ENCODE results near the gene CTSO.

CTSO gene

GRCh38 chr4:155921597-155921996, 32.1 kb downstream of the CTSO start:
- Histone ChIP-seq H3K36me3 (ENCODE audit: control insufficient read depth in 1 of 2, insufficient read depth in 2 of 2, low read depth in 1 of 2, low read length in 2 of 2) (peaks cover 0 to 10% of the 10 kb centered on the region in 2 experiments), H3K4me3 (ENCODE audit: insufficient read depth in 1 of 2, low read depth in 1 of 2, low read length in 2 of 2) (no peak overlapping the region), H4K8ac (ENCODE audit: low read length) (no peak overlapping the region), H3K4me1 (ENCODE audit: control insufficient read depth, insufficient read depth, low read depth, low read length) (no peaks in the 10 kb centered on the region), H3K4me2 (ENCODE audit: low read length, poor library complexity, severe bottlenecking) (no peak overlapping the region), H3K18ac (ENCODE audit: low read depth in 1 of 2, low read length in 2 of 2) (no peak overlapping the region), H2BK120ac (ENCODE audit: low read depth, low read length) (no peak overlapping the region), H3K9me3 (ENCODE audit: control insufficient read depth, low read length) (no peaks in the 10 kb centered on the region), H3K27ac (ENCODE audit: low read length, poor library complexity, severe bottlenecking) (no peak overlapping the region), H2BK5ac (ENCODE audit: low read depth, low read length, poor library complexity, severe bottlenecking) (no peak overlapping the region), H3K9ac (ENCODE audit: low read length) (no peak overlapping the region), H2BK15ac (ENCODE audit: low read depth, poor library complexity, severe bottlenecking) (no peak overlapping the region), H2AFZ (ENCODE audit: low read depth, low read length) (no peak overlapping the region), H3K4ac (ENCODE audit: low read depth in 1 of 2, low read length in 2 of 2) (no peak overlapping the region), H2BK12ac (ENCODE audit: low read length in 2 of 2) (no peak overlapping the region), H2AK5ac (ENCODE audit: low read length, severe bottlenecking) (no peak overlapping the region), H4K91ac (ENCODE audit: low read length) (no peak overlapping the region), H3K23ac (ENCODE audit: low read length in 2 of 2) (no peak overlapping the region), H3K27me3 (ENCODE audit: control insufficient read depth in 1 of 2, insufficient read depth in 1 of 2, low read length in 2 of 2) (no peaks in the 10 kb centered on the region), H3K79me1 (replicated peaks; ENCODE audit: low read length, poor library complexity, severe bottlenecking) (no peaks in the 10 kb centered on the region), H3K14ac (ENCODE audit: low read length in 2 of 2) (no peak overlapping the region)
- DNase-seq: no peak
- WGBS: 93% methylated on average over 1 of the region's 1 CpG

- Histone ChIP-seq H3K9ac (ENCODE audit: low read length) (no peak overlapping the region), H2BK12ac (ENCODE audit: low read length in 2 of 2) (no peak overlapping the region), H3K23ac (ENCODE audit: low read length in 2 of 2) (no peak overlapping the region), H3K4me2 (ENCODE audit: low read length, poor library complexity, severe bottlenecking) (no peak overlapping the region), H3K14ac (ENCODE audit: low read length in 2 of 2) (no peak overlapping the region), H2AFZ (ENCODE audit: low read depth, low read length) (no peak overlapping the region), H3K36me3 (ENCODE audit: control insufficient read depth in 1 of 2, insufficient read depth in 2 of 2, low read depth in 1 of 2, low read length in 2 of 2) (no peaks in the 10 kb centered on the region), H3K4me3 (ENCODE audit: insufficient read depth in 1 of 2, low read depth in 1 of 2, low read length in 2 of 2) (no peak overlapping the region), H3K9me3 (ENCODE audit: control insufficient read depth, low read length) (no peaks in the 10 kb centered on the region), H2BK15ac (ENCODE audit: low read depth, poor library complexity, severe bottlenecking) (no peak overlapping the region), H3K4me1 (ENCODE audit: control insufficient read depth, insufficient read depth, low read depth, low read length) (no peaks in the 10 kb centered on the region), H3K27ac (ENCODE audit: low read length, poor library complexity, severe bottlenecking) (no peak overlapping the region), H3K79me1 (replicated peaks; ENCODE audit: low read length, poor library complexity, severe bottlenecking) (no peaks in the 10 kb centered on the region), H2BK5ac (ENCODE audit: low read depth, low read length, poor library complexity, severe bottlenecking) (no peak overlapping the region), H4K8ac (ENCODE audit: low read length) (no peak overlapping the region), H3K18ac (ENCODE audit: low read depth in 1 of 2, low read length in 2 of 2) (no peak overlapping the region), H2AK5ac (ENCODE audit: low read length, severe bottlenecking) (no peak overlapping the region), H2BK120ac (ENCODE audit: low read depth, low read length) (no peak overlapping the region), H3K27me3 (ENCODE audit: control insufficient read depth in 1 of 2, insufficient read depth in 1 of 2, low read length in 2 of 2) (no peaks in the 10 kb centered on the region), H3K4ac (ENCODE audit: low read depth in 1 of 2, low read length in 2 of 2) (no peak overlapping the region), H4K91ac (ENCODE audit: low read length) (no peak overlapping the region)
- DNase-seq: no peak
- 80% methylated on average over 2 of the region's 5 CpGs for WGBS
Measured at GRCh38 chr4:155914782-155915181, 38.9 kb downstream of the CTSO start.

DNA sequence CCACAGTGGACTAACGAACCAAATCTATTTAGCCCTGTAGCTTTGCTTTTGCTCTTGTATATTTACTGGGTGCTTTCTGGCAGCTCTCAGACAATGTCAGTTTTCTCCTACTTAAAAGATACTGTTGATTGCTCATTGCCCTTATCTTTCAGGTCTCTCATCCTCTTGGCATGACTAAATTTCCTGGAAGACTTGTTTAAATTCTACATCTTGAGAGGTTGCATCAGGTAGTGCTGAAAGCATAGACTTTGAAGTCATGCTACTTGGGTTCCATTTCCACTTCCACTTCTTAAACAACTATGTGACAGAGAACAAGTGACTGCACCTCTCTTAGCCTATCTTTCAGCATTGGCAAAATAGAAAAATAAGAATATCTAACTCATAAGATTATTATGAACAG, 41.8 kb downstream of the CTSO start:
- Histone ChIP-seq H3K27ac (ENCODE audit: low read length, poor library complexity, severe bottlenecking) (no peak overlapping the region), H2AFZ (ENCODE audit: low read depth, low read length) (no peak overlapping the region)

DNA sequence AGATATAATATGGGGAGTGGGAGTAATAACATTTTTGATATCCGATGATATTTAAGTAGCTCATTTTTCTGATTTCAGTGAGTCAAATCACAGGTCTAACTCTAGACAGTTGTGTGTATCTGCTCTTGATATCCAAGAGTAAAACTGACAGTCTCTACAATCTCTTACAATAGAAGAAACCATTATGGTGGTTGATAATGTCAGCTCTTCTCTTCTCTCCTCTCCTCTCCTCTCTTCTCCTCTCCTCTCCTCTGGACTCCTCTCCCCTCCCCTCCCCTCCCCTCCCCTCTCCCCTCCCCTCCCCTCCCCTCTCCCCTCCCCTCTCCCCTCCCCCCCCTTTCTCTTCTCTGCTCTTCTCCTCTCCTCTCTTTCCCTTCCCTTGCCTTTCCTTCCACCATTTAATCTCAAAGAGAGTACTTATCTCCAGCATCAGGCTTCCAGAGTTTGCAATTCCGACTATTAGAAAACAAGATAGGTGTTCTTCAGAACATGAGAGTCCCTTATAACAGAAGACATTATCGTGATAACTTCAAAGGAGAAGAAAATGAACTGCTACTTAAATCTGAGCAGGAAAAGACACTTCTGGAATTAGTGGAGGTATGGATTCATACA, 43.9 kb downstream of the CTSO start:
- Histone ChIP-seq H3K4ac (ENCODE audit: low read depth in 1 of 2, low read length in 2 of 2) (no peak overlapping the region), H3K9me3 (ENCODE audit: control insufficient read depth, low read length) (no peaks in the 10 kb centered on the region), H2BK15ac (ENCODE audit: low read depth, poor library complexity, severe bottlenecking) (no peak overlapping the region), H3K79me1 (replicated peaks; ENCODE audit: low read length, poor library complexity, severe bottlenecking) (no peaks in the 10 kb centered on the region), H3K27ac (ENCODE audit: low read length, poor library complexity, severe bottlenecking) (no peak overlapping the region), H3K4me2 (ENCODE audit: low read length, poor library complexity, severe bottlenecking) (no peak overlapping the region), H4K8ac (ENCODE audit: low read length) (no peak overlapping the region), H3K27me3 (ENCODE audit: control insufficient read depth in 1 of 2, insufficient read depth in 1 of 2, low read length in 2 of 2) (no peaks in the 10 kb centered on the region), H3K14ac (ENCODE audit: low read length in 2 of 2) (no peak overlapping the region), H2BK12ac (ENCODE audit: low read length in 2 of 2) (no peak overlapping the region), H3K4me3 (ENCODE audit: insufficient read depth in 1 of 2, low read depth in 1 of 2, low read length in 2 of 2) (no peak overlapping the region), H3K36me3 (ENCODE audit: control insufficient read depth in 1 of 2, insufficient read depth in 2 of 2, low read depth in 1 of 2, low read length in 2 of 2) (no peaks in the 10 kb centered on the region), H3K9ac (ENCODE audit: low read length) (no peak overlapping the region), H4K91ac (ENCODE audit: low read length) (no peak overlapping the region), H3K23ac (ENCODE audit: low read length in 2 of 2) (no peak overlapping the region), H2AK5ac (ENCODE audit: low read length, severe bottlenecking) (no peak overlapping the region), H2BK5ac (ENCODE audit: low read depth, low read length, poor library complexity, severe bottlenecking) (no peak overlapping the region), H3K18ac (ENCODE audit: low read depth in 1 of 2, low read length in 2 of 2) (no peak overlapping the region), H3K4me1 (ENCODE audit: control insufficient read depth, insufficient read depth, low read depth, low read length) (no peaks in the 10 kb centered on the region), H2BK120ac (ENCODE audit: low read depth, low read length) (no peak overlapping the region), H2AFZ (ENCODE audit: low read depth, low read length) (no peak overlapping the region)
- DNase-seq: no peak
- WGBS: 100% methylated on average over 2 of the region's 3 CpGs

More for the DNA sequence above, 41.8 kb downstream of the CTSO start:
- no peak overlapping the region for H2AK5ac ChIP-seq (ENCODE audit: low read length, severe bottlenecking)
- no peak overlapping the region for H2BK120ac ChIP-seq (ENCODE audit: low read depth, low read length)
- no peak overlapping the region for H3K4ac ChIP-seq (ENCODE audit: low read depth in 1 of 2, low read length in 2 of 2)
- H2BK15ac ChIP-seq (ENCODE audit: low read depth, poor library complexity, severe bottlenecking): no peak overlapping the region
- 67% methylated on average over 1 of the region's 1 CpG for WGBS
- no peak overlapping the region for H2BK5ac ChIP-seq (ENCODE audit: low read depth, low read length, poor library complexity, severe bottlenecking)
- H3K27me3 ChIP-seq (ENCODE audit: control insufficient read depth in 1 of 2, insufficient read depth in 1 of 2, low read length in 2 of 2): no peaks in the 10 kb centered on the region
- no peaks in the 10 kb centered on the region for H3K79me1 ChIP-seq (replicated peaks; ENCODE audit: low read length, poor library complexity, severe bottlenecking)
- DNase-seq: peak; percentile 10
- H3K4me2 ChIP-seq (ENCODE audit: low read length, poor library complexity, severe bottlenecking): no peak overlapping the region
- H3K4me3 ChIP-seq (ENCODE audit: insufficient read depth in 1 of 2, low read depth in 1 of 2, low read length in 2 of 2): no peak overlapping the region
- H3K36me3 ChIP-seq (ENCODE audit: control insufficient read depth in 1 of 2, insufficient read depth in 2 of 2, low read depth in 1 of 2, low read length in 2 of 2): no peaks in the 10 kb centered on the region
- no peaks in the 10 kb centered on the region for H3K4me1 ChIP-seq (ENCODE audit: control insufficient read depth, insufficient read depth, low read depth, low read length)
- H4K8ac ChIP-seq (ENCODE audit: low read length): no peak overlapping the region
- no peak overlapping the region for H3K14ac ChIP-seq (ENCODE audit: low read length in 2 of 2)
- H4K91ac ChIP-seq (ENCODE audit: low read length): no peak overlapping the region
- no peaks in the 10 kb centered on the region for H3K9me3 ChIP-seq (ENCODE audit: control insufficient read depth, low read length)
- H3K23ac ChIP-seq (ENCODE audit: low read length in 2 of 2): no peak overlapping the region
- no peak overlapping the region for H2BK12ac ChIP-seq (ENCODE audit: low read length in 2 of 2)
- no peak overlapping the region for H3K9ac ChIP-seq (ENCODE audit: low read length)
- H3K18ac ChIP-seq (ENCODE audit: low read depth in 1 of 2, low read length in 2 of 2): no peak overlapping the region

All from mesenchymal stem cell (in vitro differentiated cells and primary cell).